SK-N-SH treated with all-trans-retinoic acid at 6 μM for 48 hours (cell line): ENCODE data around the gene CACNA1A.

Source experiments
- GLIS3 ChIP-seq: fragments of 250-450 bp; sonication (Bioruptor Pico); IDR thresholded peaks from 2 replicates; pipeline ENCODE4 v1.5.0; 2020; ENCODE audit warnings: mild to moderate bottlenecking, moderate library complexity
- PATZ1 ChIP-seq: fragments of 250-450 bp; sonication (Bioruptor Pico); IDR thresholded peaks from 2 replicates; pipeline ENCODE4 v1.8.0; 2020; ENCODE audit warnings: mild to moderate bottlenecking, moderate library complexity, borderline replicate concordance
- ZC3H10 ChIP-seq: fragments of 250-450 bp; sonication (Bioruptor Pico); IDR thresholded peaks from 2 replicates; pipeline ENCODE4 v1.5.1; 2021; ENCODE audit warnings: mild to moderate bottlenecking, moderate library complexity

- TF ChIP-seq GLIS3 (CRISPR knock-in tag) (no peak), PATZ1 (CRISPR knock-in tag) (no peak), ZC3H10 (CRISPR knock-in tag) (no peak)
Measured at GRCh38 chr19:13208672-13209483, 297.4 kb downstream of the CACNA1A start.
